Uterus (tissue), 4 donors: Measurements from ENCODE around the gene RIC1. TPM values are rescaled to one million over a fixed set of nuclear protein-coding genes. Genes with fewer than 3 reads are reported as not detected.

ENCODE experiments used
- DNase-seq, 2 donors: peaks; one replicate each; pipeline ENCODE4 v3.0.0-alpha.2; 2019 to 2020
- H3K27ac ChIP-seq, 2 donors: fragments of 200-600 bp; sonication (generic); 1 replicate in 1 of 2; 2 replicates in 1 of 2; pipeline ENCODE4 v1.5.1; 2016 to 2018
- H3K27me3 ChIP-seq, 2 donors: fragments of 200-600 bp; sonication (generic); one replicate each; pipeline ENCODE4 v1.5.1; 2018 to 2019; ENCODE audit warnings: control low read depth in 1 of 2
- H3K36me3 ChIP-seq, 2 donors: fragments of 200-600 bp; sonication (generic); one replicate each; pipeline ENCODE4 v1.5.1; 2019; ENCODE audit warnings: control low read depth in 1 of 2
- H3K4me1 ChIP-seq, 2 donors: fragments of 200-600 bp; sonication (generic); one replicate each; pipeline ENCODE4 v1.5.1; 2018 to 2019; ENCODE audit warnings: control low read depth in 1 of 2
- H3K4me3 ChIP-seq, 2 donors: fragments of 200-600 bp; sonication (generic); 1 replicate in 1 of 2; 2 replicates in 1 of 2; pipeline ENCODE4 v1.5.1; 2018 to 2019; ENCODE audit warnings: mild to moderate bottlenecking in 1 of 2
- H3K9me3 ChIP-seq, 2 donors: fragments of 200-600 bp; sonication (generic); one replicate each; pipeline ENCODE4 v1.5.1; 2019; ENCODE audit warnings: control low read depth in 1 of 2
- CTCF ChIP-seq, 4 experiments: fragments of 200-600 bp in 2 of 4; fragments of 450-650 bp in 2 of 4; sonication (generic) in 2 of 4; IDR thresholded peaks; one replicate each; pipeline ENCODE4 v1.5.1; 2016 to 2019; ENCODE audit warnings: antibody characterized with exemption in 4 of 4, mild to moderate bottlenecking in 2 of 4, moderate library complexity in 1 of 4
- POLR2A ChIP-seq, 2 donors: fragments of 450-650 bp; IDR thresholded peaks; one replicate each; pipeline ENCODE4 v1.6.1; 2016; ENCODE audit warnings: antibody characterized with exemption in 2 of 2, mild to moderate bottlenecking in 1 of 2, moderate library complexity in 1 of 2
- intact Hi-C: fragments of 100-400 bp; cut with DNase I; formaldehyde crosslinking; loops from one replicate; pipeline ENCODE4 v1.15.1; 2023; ENCODE audit warnings: low total_unique reads
- total RNA-seq, 4 donors: library from RNA; depleted of rRNA in 3 of 4; stranded (reverse); fragments of >200 nt in 3 of 4; gene quantifications; one replicate each; pipeline versions ENCODE4 v1.1.0 to v1.2.4, GENCODE V29; 2014 to 2023
- donor health status: DM: yes; HTN: yes; CAD: no.

RIC1 gene
- total RNA-seq, 4 donors from 2014 or later: 24.1 to 106 (median 52.5) TPM

GRCh38 chr9:5743109-5743508 lies 114.2 kb downstream of the RIC1 start:
- no peaks in the 10 kb centered on the region for H3K27me3 ChIP-seq
- H3K9me3 ChIP-seq: no peaks in the 10 kb centered on the region

GRCh38 chr9:5748438-5748837 lies 119.5 kb downstream of the RIC1 start:
- H3K36me3 ChIP-seq: no peaks in the 10 kb centered on the region
- H3K9me3 ChIP-seq: no peaks in the 10 kb centered on the region
- DNase-seq: no peak
- H3K4me3 ChIP-seq: no peak overlapping the region
- intact Hi-C loops: no loop called here
- TF ChIP-seq CTCF (IDR thresholded peaks at IDR 0.05): no peak
- TF ChIP-seq POLR2A (IDR thresholded peaks at IDR 0.05): no peak
- no peaks in the 10 kb centered on the region for H3K27me3 ChIP-seq
- no peaks in the 10 kb centered on the region for H3K4me1 ChIP-seq
- no peak overlapping the region for H3K27ac ChIP-seq

More at GRCh38 chr9:5743109-5743508, 114.2 kb downstream of the RIC1 start:
- H3K4me3 ChIP-seq: no peak overlapping the region
- TF ChIP-seq CTCF (IDR thresholded peaks at IDR 0.05) (no peak), POLR2A (IDR thresholded peaks at IDR 0.05) (no peak)
- H3K4me1 ChIP-seq: no peaks in the 10 kb centered on the region
- no peak overlapping the region for H3K27ac ChIP-seq
- no peaks in the 10 kb centered on the region for H3K36me3 ChIP-seq
- intact Hi-C loops: no loop called here
- no peak for DNase-seq

GRCh38 chr9:5749306-5749705 lies 120.4 kb downstream of the RIC1 start:
- Histone ChIP-seq H3K4me3 (no peak overlapping the region), H3K27ac (no peak overlapping the region), H3K36me3 (no peaks in the 10 kb centered on the region), H3K4me1 (no peaks in the 10 kb centered on the region), H3K27me3 (no peaks in the 10 kb centered on the region), H3K9me3 (no peaks in the 10 kb centered on the region)
- no peak for DNase-seq
- intact Hi-C loops: no loop called here
- no peak for TF ChIP-seq CTCF (IDR thresholded peaks at IDR 0.05)
- no peak for TF ChIP-seq POLR2A (IDR thresholded peaks at IDR 0.05)

DNA sequence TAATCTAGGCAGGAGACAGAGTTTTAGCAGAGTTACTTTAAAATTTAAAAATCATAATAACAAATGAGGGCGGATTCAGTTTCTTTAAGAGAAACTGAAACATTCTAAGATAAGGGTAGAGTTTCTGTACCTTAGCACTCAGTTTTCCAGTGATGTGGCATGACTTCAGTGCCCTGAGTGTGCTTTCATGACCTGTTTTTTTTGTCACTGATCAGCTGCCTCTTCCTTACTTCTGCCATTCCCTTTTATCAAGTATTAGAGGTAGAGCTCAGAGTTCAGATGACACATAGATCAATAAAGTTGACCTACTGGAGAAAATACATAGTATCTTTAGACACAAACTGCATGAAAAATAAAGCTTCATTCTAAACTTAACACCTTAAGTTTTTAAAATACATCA lies 121.7 kb downstream of the RIC1 start:
- Histone ChIP-seq H3K9me3 (no peaks in the 10 kb centered on the region), H3K27me3 (no peaks in the 10 kb centered on the region), H3K36me3 (no peaks in the 10 kb centered on the region), H3K4me1 (no peaks in the 10 kb centered on the region), H3K4me3 (no peak overlapping the region), H3K27ac (no peak overlapping the region)
- DNase-seq: no peak
- intact Hi-C loops: no loop called here
- TF ChIP-seq CTCF (IDR thresholded peaks at IDR 0.05): no peak
- no peak for TF ChIP-seq POLR2A (IDR thresholded peaks at IDR 0.05)

DNA sequence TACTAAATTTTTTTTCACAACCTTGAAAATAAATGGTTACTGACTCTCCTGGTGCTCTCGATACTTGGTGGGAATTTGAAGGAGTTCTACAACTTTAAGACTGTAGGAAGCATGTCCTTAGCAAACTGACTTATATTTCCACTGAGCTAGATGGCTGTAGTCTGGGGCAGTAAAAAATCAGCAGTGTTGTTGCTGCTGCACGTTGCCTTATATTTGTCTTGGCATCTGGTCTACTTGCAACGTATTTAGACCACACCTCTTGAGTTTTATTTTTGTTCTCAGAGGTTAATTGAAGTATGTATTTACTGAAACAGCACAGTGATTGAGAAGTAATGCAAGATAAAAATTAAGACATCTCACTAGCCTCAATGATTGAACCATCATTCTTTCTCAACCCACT lies 127.7 kb downstream of the RIC1 start:
- DNase-seq: no peak
- Histone ChIP-seq H3K4me1 (no peaks in the 10 kb centered on the region), H3K36me3 (no peaks in the 10 kb centered on the region), H3K27ac (no peak overlapping the region), H3K4me3 (no peak overlapping the region), H3K9me3 (no peaks in the 10 kb centered on the region), H3K27me3 (no peaks in the 10 kb centered on the region)
- intact Hi-C loops: no loop called here
- TF ChIP-seq POLR2A (IDR thresholded peaks at IDR 0.05) (no peak), CTCF (IDR thresholded peaks at IDR 0.05) (no peak)
